ENCODE results near the gene RCOR2. TPM values are rescaled to one million over a fixed set of nuclear protein-coding genes. Genes with fewer than 3 reads are reported as not detected.
A peak's percentile ranks its signal among the peaks of the same experiment; 100 is the strongest.

RCOR2 gene
- total RNA-seq, 5 donors from 2014 or later (not counting 1 experiment from before 2014, with no cell fraction given) = 0.09 to 0.26 (median 0.10) TPM; not detected in 2

DNA sequence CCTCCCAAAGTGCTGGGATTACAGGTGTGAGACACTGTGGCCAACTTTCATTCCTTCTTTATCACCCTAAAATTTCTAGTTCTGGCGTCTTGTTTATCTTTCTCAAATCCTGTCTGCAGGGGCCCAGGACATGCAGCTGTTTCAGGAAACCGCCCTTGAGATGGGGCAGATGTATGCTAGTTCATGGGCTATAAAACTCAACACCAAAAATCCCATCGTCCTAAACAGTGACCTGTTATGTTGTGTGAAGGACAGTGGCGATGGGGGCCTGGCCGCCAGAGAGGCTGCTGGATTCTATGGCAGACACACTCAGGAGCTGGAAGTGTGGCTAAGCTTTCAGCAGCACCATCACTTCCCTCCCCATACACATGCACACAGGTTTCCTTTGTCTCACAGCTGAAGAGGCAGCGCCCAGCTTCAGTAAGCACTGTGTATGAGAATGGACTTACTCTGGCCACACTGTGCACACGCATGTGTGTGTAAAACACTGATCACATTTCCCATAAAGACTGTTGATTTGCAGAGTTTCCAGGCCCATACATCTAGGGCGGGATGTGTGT, 41.4 kb downstream of the RCOR2 start:
- no peaks in the 10 kb centered on the region for H3K9me3 Mint-ChIP-seq
- no peak for ATAC-seq (replicated peaks in 1 of 4)
- Histone ChIP-seq H3K4me3 (ENCODE audit: control insufficient read depth in 1 of 2, extremely low read depth in 1 of 2, low read length in 1 of 2) (no peak overlapping the region), H3K9me3 (no peaks in the 10 kb centered on the region), H3K27me3 (replicated peaks in 1 of 2; ENCODE audit: control insufficient read depth in 2 of 2, extremely low read depth in 1 of 2, insufficient read depth in 2 of 2, low read length in 1 of 2) (no peaks in the 10 kb centered on the region), H3K36me3 (ENCODE audit: control insufficient read depth in 2 of 2, extremely low read depth in 1 of 2, insufficient read depth in 1 of 2, low read length in 1 of 2) (peaks cover 0 to 19% of the 10 kb centered on the region in 2 donors), H3K27ac (ENCODE audit: low read length) (no peak overlapping the region), H3K4me1 (ENCODE audit: control insufficient read depth in 1 of 2, extremely low read depth in 1 of 2, insufficient read depth in 2 of 2, low read length in 2 of 2) (peaks cover 50 to 69% of the 10 kb centered on the region in 2 experiments)
- H3K36me3 Mint-ChIP-seq = no peaks in the 10 kb centered on the region
- CTCF ChIA-PET = no interaction called here
- H3K27ac Mint-ChIP-seq = no peak overlapping the region
- no peaks in the 10 kb centered on the region for H3K27me3 Mint-ChIP-seq
- WGBS (ENCODE audit: insufficient coverage) = no CpG with 5 or more reads among the region's 8 CpGs
- no peak overlapping the region for H3K4me3 Mint-ChIP-seq
- POLR2A ChIA-PET = interaction anchor here in 1 of 2 donors (0.7 kb wide), 1 partner anchor 1463 kb away, joined by 3 read pairs; no protein-coding TSS in a partner anchor
- no peak for DNase-seq
- peaks cover 53 to 83% (median 81%) of the 10 kb centered on the region in 3 donors for H3K4me1 Mint-ChIP-seq

DNA sequence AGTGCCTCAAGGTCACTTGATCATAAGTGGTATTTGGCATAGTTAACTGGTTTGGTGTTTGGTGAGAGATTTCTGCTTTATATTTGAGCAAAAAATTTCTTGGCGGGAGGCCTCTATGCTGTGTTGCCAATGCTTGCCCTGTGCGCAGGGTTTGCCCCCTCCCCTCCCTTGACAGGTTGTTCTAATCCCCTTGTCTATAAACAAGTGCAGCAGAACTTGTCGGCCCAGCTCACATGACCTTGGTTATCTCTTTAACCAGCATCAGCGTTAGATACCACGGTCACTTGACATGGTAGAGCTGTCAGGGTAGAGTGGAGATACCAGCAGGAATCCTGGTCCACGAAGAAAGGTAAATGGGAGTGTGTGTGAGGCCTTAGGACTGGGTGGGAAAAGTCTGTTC, 42.5 kb downstream of the RCOR2 start:
- H3K36me3 Mint-ChIP-seq = peaks cover 4% of the 10 kb centered on the region
- Histone ChIP-seq H3K4me3 (ENCODE audit: control insufficient read depth in 1 of 2, extremely low read depth in 1 of 2, low read length in 1 of 2) (no peak overlapping the region), H3K27me3 (replicated peaks in 1 of 2; ENCODE audit: control insufficient read depth in 2 of 2, extremely low read depth in 1 of 2, insufficient read depth in 2 of 2, low read length in 1 of 2) (no peaks in the 10 kb centered on the region), H3K36me3 (ENCODE audit: control insufficient read depth in 2 of 2, extremely low read depth in 1 of 2, insufficient read depth in 1 of 2, low read length in 1 of 2) (peaks cover 0 to 18% of the 10 kb centered on the region in 2 donors), H3K27ac (ENCODE audit: low read length) (no peak overlapping the region), H3K9me3 (no peaks in the 10 kb centered on the region), H3K4me1 (ENCODE audit: control insufficient read depth in 1 of 2, extremely low read depth in 1 of 2, insufficient read depth in 2 of 2, low read length in 2 of 2) (peaks cover 50 to 69% of the 10 kb centered on the region in 2 experiments)
- WGBS (ENCODE audit: insufficient coverage) = no CpG with 5 or more reads among the region's 6 CpGs
- no peaks in the 10 kb centered on the region for H3K9me3 Mint-ChIP-seq
- POLR2A ChIA-PET = no interaction called here
- DNase-seq (no peak), ATAC-seq (replicated peaks in 1 of 4) (no peak)
- CTCF ChIA-PET = interaction anchor here (0.6 to 0.7 kb wide), 3 partner anchors 12 to 398 kb away, joined by 3 to 6 read pairs (median 3); no protein-coding TSS in a partner anchor
- H3K4me1 Mint-ChIP-seq = peaks cover 53 to 83% (median 81%) of the 10 kb centered on the region in 3 donors
- H3K27ac Mint-ChIP-seq = peak overlapping the region; percentile 10 to 68
- no peak overlapping the region for H3K4me3 Mint-ChIP-seq
- no peaks in the 10 kb centered on the region for H3K27me3 Mint-ChIP-seq

GRCh38 chr11:63873311-63873710, 43.7 kb downstream of the RCOR2 start:
- no peak for DNase-seq
- Histone ChIP-seq H3K27me3 (replicated peaks in 1 of 2; ENCODE audit: control insufficient read depth in 2 of 2, extremely low read depth in 1 of 2, insufficient read depth in 2 of 2, low read length in 1 of 2) (no peaks in the 10 kb centered on the region), H3K9me3 (no peaks in the 10 kb centered on the region), H3K4me1 (ENCODE audit: control insufficient read depth in 1 of 2, extremely low read depth in 1 of 2, insufficient read depth in 2 of 2, low read length in 2 of 2) (peaks cover 59 to 72% of the 10 kb centered on the region in 2 experiments), H3K36me3 (ENCODE audit: control insufficient read depth in 2 of 2, extremely low read depth in 1 of 2, insufficient read depth in 1 of 2, low read length in 1 of 2) (peaks cover 0 to 13% of the 10 kb centered on the region in 2 donors), H3K27ac (ENCODE audit: low read length) (peak overlapping the region; percentile 24), H3K4me3 (ENCODE audit: control insufficient read depth in 1 of 2, extremely low read depth in 1 of 2, low read length in 1 of 2) (no peak overlapping the region)
- ATAC-seq (replicated peaks in 1 of 4) = no peak
- Mint-ChIP-seq H3K27me3 (no peaks in the 10 kb centered on the region), H3K27ac (peak overlapping the region; percentile 52), H3K4me3 (peak overlapping the region in 1 of 3 donors; percentile 55), H3K36me3 (peaks cover 6% of the 10 kb centered on the region), H3K9me3 (no peaks in the 10 kb centered on the region), H3K4me1 (peaks cover 60 to 84% (median 82%) of the 10 kb centered on the region in 3 donors)
- ChIA-PET CTCF (interaction anchor here in 1 of 2 donors (0.6 to 1.1 kb wide), 2 partner anchors 35 to 74 kb away, joined by 3 to 10 read pairs; partner anchors contain the start of gene MARK2), POLR2A (no interaction called here)
- no CpG with 5 or more reads among the region's 5 CpGs for WGBS (ENCODE audit: insufficient coverage)

- peaks cover 6% of the 10 kb centered on the region for H3K36me3 Mint-ChIP-seq
- DNase-seq (no peak), ATAC-seq (replicated peaks in 1 of 4) (no peak)
- H3K27ac ChIP-seq (ENCODE audit: low read length) = peak overlapping the region; percentile 24
- H3K36me3 ChIP-seq (ENCODE audit: control insufficient read depth in 2 of 2, extremely low read depth in 1 of 2, insufficient read depth in 1 of 2, low read length in 1 of 2) = peaks cover 0 to 13% of the 10 kb centered on the region in 2 donors
- 98% methylated on average over 5 of the region's 5 CpGs for WGBS (ENCODE audit: insufficient coverage)
- peaks cover 59 to 73% of the 10 kb centered on the region in 2 experiments for H3K4me1 ChIP-seq (ENCODE audit: control insufficient read depth in 1 of 2, extremely low read depth in 1 of 2, insufficient read depth in 2 of 2, low read length in 2 of 2)
- ChIA-PET POLR2A (interaction anchor here in 1 of 2 donors (0.7 kb wide), 2 partner anchors 20 to 1374 kb away, joined by 3 to 7 read pairs; no protein-coding TSS in a partner anchor), CTCF (interaction anchor here in 1 of 2 donors (0.6 to 1.1 kb wide), 2 partner anchors 35 to 75 kb away, joined by 3 to 10 read pairs; partner anchors contain the start of gene MARK2)
- H3K4me3 Mint-ChIP-seq = peak overlapping the region in 1 of 3 donors; percentile 55
- no peak overlapping the region for H3K4me3 ChIP-seq (ENCODE audit: control insufficient read depth in 1 of 2, extremely low read depth in 1 of 2, low read length in 1 of 2)
- H3K4me1 Mint-ChIP-seq = peaks cover 60 to 84% (median 83%) of the 10 kb centered on the region in 3 donors
- no peaks in the 10 kb centered on the region for H3K9me3 ChIP-seq
- H3K27ac Mint-ChIP-seq = peak overlapping the region; percentile 73 to 79
- no peaks in the 10 kb centered on the region for H3K27me3 ChIP-seq (replicated peaks in 1 of 2; ENCODE audit: control insufficient read depth in 2 of 2, extremely low read depth in 1 of 2, insufficient read depth in 2 of 2, low read length in 1 of 2)
- H3K9me3 Mint-ChIP-seq = no peaks in the 10 kb centered on the region
- H3K27me3 Mint-ChIP-seq = no peaks in the 10 kb centered on the region
Measured at GRCh38 chr11:63872800-63873197, 44.2 kb downstream of the RCOR2 start.

DNA sequence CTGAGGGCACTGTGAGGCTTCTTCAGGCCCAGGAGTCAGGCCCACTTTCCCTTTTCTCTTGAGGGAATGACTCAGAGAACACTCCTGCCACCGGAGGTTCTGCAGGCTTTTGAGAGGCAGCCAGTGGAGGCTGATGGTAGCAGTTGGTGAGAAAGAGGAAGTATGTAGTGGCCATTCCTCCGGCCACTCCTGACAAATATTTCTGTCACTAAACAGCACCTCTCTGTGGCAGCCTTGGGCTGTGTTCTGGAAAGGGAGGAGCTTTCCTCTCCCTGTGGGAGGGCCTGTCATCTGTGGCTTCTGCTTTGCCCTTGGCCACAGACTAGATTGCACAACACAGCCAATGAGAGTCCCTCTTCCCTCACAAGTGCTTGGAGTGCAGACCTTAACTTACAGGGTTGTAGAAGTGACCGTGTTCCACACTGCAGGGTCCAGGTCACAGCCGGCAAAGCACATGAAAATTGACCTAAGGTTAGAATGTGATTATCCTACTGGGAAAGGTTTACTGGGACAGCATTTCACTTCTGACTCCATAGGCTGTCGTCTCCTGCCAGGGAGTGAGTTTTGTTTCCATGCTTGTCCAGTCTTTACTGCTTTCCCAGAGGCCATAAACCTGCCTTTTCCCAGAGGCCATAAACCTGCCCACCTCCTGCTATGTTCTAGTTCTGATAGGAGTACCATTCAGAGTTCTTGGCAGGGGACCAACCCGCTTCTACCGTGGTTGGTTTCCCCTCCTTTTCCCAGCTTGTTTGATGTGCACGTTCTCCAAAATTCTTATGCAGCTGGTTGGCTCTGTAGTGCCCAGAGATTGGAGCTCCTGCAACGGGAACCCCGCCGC, 44.8 kb downstream of the RCOR2 start:
- Histone ChIP-seq H3K4me1 (ENCODE audit: control insufficient read depth in 1 of 2, extremely low read depth in 1 of 2, insufficient read depth in 2 of 2, low read length in 2 of 2) (peaks cover 63 to 75% of the 10 kb centered on the region in 2 experiments), H3K9me3 (no peaks in the 10 kb centered on the region), H3K27me3 (replicated peaks in 1 of 2; ENCODE audit: control insufficient read depth in 2 of 2, extremely low read depth in 1 of 2, insufficient read depth in 2 of 2, low read length in 1 of 2) (no peaks in the 10 kb centered on the region), H3K36me3 (ENCODE audit: control insufficient read depth in 2 of 2, extremely low read depth in 1 of 2, insufficient read depth in 1 of 2, low read length in 1 of 2) (peaks cover 0 to 17% of the 10 kb centered on the region in 2 donors), H3K27ac (ENCODE audit: low read length) (peak overlapping the region; percentile 14), H3K4me3 (ENCODE audit: control insufficient read depth in 1 of 2, extremely low read depth in 1 of 2, low read length in 1 of 2) (no peak overlapping the region)
- no CpG with 5 or more reads among the region's 11 CpGs for WGBS (ENCODE audit: insufficient coverage)
- Mint-ChIP-seq H3K9me3 (no peaks in the 10 kb centered on the region), H3K4me3 (peak overlapping the region in 1 of 3 donors; percentile 55), H3K27ac (peak overlapping the region; percentile 73 to 79), H3K36me3 (peaks cover 6% of the 10 kb centered on the region), H3K4me1 (peaks cover 65 to 87% (median 85%) of the 10 kb centered on the region in 3 donors), H3K27me3 (no peaks in the 10 kb centered on the region)
- ChIA-PET POLR2A (interaction anchor here in 1 of 2 donors (0.7 kb wide), 2 partner anchors 20 to 1374 kb away, joined by 3 to 7 read pairs; no protein-coding TSS in a partner anchor), CTCF (interaction anchor here in 1 of 2 donors (1.1 kb wide), 1 partner anchor 34 kb away, joined by 10 read pairs; the partner anchor contains the start of gene MARK2)
- ATAC-seq (replicated peaks in 1 of 4) (peak; percentile 48 to 72 (median 54)), DNase-seq (peak in 28 of 35 experiments; percentile 12 to 67 (median 32))
